MV-4-11 (cell line): ENCODE results near the gene TLE1.

ENCODE experiments used
- DNase-seq: peaks from one replicate; lab custom pipeline; 2025; lab: John Stamatoyannopoulos, UW

TLE1 gene

DNA sequence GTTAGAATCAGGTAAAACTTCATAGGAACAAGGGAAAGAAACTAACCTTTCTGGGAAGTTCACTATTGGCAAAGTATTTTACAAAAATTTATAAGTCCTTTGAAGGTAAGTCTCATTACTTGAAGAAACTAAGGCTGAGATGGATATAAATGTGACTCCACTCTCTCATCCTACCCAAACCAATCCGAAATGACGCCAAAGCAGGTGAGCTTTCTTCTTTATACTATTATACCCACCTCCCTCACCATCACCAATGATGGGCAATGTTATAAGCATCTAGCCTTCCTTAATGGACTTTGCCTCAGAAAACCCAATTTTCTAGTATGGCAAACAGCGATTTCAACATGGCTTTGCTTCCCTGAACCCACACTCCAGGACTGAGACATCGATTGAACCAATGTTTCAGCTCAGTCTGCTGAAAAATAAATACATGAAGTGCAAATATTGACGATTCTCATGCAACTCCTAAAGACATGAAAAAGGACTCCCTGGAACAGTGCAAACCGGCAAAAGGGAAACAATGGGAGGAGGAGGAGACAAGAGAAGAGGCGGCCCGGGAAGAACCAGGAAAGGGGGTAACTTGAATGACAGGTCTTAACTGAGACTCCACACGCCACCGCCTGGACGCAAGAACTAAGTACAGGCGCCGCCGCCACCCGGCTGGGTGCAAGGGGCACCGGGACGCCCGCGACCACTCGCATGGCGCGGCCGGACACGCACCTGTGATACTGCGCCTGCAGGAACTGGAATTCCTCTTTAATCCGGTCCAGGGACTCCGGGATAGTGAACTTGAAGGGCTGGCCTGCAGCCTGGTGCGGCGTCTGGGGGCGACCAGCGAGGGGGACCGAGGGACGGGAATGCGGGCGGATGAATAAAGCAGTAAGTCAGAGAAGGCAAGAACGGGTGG, 2.5 kb downstream of the TLE1 start:
- peak; percentile 51 for DNase-seq

DNA sequence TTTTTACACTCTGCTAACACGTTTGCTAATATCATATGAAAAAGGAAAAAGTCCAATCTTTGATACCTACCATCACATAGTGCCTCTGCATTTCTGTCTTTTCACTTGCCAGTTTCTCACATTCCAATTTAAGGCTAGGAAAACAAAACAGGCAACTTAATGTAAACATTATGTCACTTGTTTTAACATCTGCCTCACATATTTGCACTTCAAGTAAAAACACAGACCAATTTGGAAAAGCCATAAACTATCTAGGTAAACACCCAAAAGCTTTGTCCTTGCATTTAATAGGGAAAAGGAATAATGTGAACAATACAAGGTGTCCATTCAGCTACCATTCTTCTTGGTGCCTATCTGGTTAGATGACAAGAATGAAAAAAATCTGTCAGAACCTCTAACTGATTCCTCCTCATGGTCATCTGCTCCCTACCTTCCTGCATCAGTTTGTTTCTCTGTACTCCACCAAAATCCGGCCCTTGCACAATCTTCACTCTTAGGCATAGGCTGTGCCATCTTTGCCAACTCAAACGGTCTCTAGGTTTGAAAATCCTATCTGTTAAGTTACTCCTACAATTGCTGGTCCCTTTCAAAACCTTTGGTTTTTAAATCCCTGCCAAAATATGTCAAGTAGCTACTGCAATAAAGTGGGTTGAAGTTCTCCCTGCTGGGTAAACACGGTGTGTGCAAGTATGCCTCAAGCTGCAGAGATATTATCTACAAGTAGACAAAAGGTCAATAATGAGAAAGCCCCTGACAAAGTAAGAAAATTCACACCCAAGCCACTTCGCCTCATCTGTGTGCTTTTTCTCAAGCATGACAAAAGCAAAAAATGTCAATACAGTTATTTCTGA, 3.4 kb downstream of the TLE1 start:
- no peak for DNase-seq

DNA sequence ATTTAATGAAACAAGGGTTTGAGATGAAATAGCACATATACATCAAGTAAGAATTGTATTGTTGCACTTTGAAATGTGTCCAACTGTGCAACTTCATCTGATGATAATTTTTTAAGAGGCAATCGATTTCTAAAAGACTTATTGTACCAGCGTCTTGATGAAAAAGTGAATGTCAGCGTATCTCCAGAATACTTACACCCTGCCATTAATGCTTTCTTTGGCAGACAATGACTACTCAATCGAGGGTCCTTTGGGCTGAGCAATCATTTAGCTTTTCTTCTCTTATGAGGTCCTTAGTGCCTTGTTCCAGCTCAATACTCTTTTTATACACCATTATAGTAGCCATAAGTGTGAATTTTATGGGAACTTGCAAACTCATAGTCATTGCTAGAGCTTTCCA, 4.7 kb downstream of the TLE1 start:
- DNase-seq: no peak

DNA sequence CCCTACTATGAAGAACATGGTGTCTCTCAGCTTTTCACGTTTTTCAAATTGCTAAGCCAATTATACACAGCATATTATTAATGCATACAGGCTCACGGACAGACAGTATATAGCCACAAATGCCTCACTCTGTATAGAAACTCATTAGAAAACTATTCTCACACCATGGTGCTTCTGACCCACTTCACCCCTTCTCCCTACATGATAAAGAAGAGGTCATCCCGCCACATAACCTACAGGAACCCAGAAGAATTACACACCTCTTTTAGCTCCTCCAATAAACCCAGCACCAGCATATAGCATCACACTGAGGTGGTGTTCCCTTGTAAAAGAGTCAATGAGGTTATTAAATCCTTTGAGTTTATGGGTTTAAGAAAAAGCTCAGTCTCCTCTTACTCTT, 5.6 kb downstream of the TLE1 start:
- no peak for DNase-seq

DNA sequence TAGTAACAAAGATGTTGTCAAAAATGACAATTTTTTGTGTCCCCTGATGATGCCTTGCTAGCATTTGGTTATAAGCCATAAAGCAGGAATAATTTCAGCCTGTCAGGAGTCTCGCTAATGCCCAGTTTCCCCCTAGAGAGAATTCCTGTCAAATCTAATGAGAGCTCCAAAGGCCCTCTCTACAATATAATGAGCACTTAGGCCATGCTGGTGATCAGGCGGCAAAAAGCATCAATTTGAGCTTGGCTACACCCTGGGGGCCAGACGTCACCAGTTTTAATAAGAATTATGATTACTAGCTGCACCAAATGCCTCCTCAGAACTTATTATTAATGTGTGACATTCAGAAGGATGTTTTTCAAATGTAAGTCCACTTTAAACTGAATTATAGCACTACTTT, 6.1 kb downstream of the TLE1 start:
- no peak for DNase-seq

DNA sequence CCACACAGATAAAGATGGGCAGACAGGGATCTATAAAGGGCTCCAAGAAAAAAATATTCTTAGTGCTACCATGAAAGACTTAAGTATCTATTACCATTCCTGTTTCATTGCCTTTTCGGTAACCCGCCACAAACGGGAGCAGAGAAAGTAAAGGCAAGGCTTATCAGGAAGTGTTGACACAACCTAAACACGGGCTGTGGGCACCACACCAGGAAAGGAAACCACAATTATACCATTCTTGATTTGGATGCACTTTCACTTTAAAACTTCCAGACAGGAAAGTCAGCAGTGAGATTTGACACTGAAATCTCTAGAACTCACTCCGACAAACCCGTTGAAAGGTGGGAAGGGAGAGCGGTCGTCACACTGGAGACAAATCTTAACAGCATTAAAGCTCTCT, 6.5 kb downstream of the TLE1 start:
- peak; percentile 49 for DNase-seq

DNA sequence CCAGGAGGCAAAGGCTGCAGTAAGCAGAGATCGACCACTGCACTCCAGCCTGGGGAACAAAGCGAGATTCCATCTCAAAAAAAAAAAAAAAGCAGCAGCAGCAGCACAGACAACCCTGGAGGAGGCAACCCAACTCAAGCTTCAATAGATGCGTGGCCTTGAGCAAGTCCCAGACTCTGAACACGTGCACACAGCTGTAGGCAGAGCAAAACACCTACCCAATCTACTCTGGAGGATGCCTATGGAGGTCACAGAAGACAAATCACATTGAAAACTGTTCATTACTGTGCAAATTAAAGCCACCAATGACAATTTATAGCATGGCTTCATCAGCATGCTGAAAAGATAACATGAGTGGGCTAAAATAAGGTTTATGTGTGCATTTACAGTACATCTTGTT, 7.2 kb downstream of the TLE1 start:
- no peak for DNase-seq

DNA sequence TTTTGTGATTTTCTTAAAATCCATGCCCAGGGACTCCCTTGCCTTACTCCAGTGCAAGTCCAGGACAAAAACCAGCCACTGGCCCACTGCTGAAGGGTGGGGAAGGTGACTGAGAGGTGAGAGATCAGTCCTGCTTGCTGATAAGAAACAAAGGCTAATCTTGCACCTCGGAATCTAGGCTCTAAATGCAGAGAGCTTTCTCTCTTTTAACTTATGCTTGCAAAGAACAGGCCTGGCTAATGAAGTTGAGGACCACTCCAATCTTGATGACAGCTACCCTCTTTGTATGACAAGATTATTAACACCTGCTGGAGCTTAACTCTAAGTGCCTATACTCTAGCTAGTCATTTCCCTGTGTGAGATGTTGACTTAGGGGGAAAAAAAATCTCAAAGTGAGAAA, 8.8 kb downstream of the TLE1 start:
- DNase-seq: no peak

DNA sequence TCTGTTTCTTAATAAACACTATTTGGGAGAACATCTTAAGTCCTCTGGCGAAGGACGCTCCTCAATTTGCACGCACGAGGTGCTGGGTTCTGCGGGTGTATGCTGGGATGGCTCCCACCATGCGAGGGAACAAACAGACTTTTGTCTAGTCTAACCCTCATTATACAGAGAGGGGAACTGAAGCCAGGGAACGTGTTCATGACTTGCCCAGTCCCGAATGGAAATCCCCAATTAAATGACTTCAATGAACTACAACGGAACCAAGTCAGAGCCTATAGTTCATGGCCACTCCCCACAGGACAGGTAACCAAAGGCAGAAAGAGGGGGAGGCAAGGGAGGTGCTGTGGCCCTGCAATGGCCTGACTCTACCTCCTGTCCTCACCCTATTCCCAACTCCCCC, 9.3 kb downstream of the TLE1 start:
- DNase-seq: no peak

DNA sequence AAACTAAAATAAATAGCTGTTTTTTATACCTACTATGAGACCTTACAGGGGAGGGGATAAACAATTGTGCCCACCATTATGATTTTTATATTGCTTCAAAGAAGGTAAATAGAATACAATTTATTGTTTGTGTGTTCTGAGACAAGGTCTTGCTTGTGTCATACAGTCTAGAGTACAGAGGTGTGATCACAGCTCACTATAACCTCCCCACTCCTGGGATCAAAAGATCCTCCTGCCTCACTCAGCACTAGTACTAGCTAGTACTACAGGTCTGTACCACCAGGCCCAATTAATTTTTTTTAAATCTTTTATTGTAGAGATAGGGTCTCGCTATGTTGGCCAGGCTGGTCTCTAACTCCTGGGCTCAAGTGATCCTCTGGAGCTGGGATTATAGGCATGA, 11.3 kb downstream of the TLE1 start:
- no peak for DNase-seq

DNA sequence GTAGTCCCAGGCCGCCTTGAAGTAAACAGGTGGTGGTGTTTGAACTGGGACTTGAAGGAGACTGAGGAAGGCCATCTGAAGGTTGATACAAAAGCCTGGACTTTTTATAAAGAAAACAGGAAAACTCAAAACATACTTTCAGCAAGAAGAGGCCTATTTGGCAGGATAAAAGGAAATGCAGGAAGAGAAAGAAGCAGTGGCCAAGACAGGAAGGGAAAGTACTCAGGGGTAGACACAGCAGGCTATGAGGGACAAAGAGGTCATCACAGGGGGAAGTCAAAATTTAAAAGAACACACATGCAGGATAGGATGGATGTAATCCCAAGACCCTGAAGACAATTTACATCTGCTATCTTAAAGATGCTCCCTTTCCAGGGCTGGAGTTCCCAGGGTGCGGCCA, 13.0 kb downstream of the TLE1 start:
- DNase-seq: no peak

DNA sequence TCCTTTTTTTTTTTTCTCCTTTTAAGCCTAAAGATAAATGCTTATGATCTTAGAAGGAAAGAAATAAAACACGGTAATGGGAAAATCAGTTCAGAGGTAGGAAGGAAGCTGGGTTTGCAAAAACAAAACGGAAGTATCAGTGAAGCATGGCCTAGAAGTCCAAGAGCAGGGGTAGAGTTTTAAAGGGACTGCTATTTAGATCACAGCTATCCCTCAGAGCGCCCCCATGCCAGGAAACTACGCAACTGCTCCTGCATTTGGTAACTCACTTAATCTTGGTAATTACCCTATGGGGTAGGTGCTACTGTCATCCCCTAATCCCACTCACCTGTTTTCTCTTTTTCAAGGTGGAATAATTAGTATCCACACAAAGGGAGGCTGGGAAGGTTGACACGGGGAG, 16.0 kb downstream of the TLE1 start:
- no peak for DNase-seq

DNA sequence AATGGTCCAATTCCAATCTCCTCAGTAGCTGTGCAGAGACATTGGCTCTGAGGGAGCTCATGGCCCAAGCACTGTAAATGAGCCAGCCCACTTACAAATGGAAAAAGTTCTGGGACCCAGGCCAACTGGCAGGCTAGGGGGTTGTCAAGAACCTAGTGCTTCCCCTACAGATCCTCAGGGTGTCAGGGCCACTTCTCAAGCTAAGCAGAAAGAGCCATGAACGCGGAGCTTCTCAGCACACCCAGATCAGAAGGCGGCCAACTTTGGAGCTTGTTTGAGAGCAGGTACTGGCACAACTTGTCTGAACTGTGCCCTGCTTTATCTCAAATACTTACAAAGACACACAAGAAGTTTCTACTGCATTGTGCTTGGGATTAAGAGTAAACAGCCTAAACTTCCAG, 17.5 kb downstream of the TLE1 start:
- no peak for DNase-seq

DNA sequence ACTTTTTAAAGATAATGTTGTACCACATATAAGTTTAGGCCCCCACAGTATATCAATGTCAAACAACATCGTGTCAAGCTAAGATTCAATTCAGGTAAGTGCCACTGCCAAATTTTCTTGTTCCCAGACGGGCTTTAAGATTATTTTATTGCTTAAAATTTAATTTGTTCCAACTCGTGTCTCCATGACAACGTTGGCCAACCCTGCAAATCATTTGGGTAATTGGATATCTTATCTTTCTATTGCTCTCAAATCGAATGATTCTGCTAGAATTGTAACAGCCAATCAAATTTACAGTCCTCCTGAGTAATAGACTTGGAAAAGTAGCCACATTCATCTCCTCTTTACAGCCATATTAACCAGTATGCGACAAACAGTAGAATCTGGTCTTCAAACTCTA, 19.5 kb downstream of the TLE1 start:
- no peak for DNase-seq

DNA sequence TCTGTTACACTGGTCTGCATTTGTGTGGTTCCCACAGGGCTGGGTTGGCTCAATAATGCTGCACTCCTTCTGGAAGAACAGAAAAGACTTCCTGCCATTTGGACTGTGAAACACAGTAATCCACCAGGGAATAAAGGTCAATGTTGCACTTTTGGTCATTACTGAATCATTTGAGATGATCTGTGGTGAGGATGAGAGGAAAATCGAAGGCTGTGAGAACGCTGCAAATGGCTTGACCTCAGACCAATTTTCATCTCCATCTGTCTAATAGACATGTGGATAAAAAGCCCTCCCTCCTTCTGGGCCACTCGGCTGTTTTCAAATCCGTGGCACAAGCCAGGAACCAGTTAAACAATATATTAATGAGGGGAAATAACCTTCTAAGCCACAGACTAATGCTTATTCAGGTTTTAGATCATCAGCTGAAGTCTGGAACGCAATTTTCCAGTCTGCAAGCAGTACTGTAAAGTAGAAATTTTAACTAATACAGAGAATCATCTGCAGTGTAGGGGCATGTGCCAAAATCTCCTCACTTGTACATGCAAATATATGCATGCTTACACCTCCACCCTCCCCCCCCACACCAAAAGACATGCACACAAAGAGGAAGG, 20.2 kb downstream of the TLE1 start:
- no peak for DNase-seq

DNA sequence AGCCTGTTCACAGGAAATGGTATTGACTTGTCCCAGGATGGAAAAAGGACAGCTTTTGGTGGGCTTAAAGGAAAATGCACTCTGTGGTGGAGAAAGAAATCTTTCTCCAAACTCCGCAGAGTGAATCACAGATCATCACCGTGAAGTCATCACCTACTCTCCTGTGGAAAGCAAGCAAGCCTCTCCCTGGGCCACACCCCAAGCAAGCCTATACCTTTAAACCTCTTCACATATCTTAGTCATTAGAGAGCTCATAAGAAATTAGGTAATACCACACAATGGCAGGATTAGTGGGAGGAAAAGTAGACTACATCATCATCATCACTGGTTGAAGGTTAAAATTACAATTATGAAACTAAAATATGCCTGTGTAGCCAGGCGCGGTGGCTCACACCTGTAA, 23.2 kb downstream of the TLE1 start:
- no peak for DNase-seq

DNA sequence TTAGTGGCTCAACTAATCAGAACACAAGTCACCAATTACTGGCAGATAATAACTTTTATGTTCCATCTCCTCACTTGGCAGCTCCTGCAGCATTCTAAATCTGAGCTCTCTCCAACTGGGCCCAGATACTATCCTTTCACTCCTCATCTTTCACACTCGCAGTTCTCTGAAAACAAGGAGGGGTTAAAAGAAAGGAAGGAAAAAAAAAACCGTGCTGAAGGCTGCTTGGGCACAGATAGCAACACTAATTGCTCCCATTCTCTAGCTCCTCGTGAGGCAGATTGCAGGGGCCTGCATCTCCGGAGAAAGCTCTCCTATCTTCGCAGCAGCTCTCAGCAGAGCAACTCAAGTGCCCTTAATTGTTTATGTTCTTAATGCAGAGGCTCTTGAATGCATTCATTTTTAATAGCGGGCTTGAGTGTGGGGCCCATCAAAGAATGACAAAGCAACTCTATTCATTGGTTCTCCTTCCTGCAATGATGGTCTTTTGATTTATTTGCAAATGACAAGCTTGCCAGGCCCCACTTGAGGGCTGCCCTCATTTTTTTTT, 23.9 kb downstream of the TLE1 start:
- DNase-seq: no peak

DNA sequence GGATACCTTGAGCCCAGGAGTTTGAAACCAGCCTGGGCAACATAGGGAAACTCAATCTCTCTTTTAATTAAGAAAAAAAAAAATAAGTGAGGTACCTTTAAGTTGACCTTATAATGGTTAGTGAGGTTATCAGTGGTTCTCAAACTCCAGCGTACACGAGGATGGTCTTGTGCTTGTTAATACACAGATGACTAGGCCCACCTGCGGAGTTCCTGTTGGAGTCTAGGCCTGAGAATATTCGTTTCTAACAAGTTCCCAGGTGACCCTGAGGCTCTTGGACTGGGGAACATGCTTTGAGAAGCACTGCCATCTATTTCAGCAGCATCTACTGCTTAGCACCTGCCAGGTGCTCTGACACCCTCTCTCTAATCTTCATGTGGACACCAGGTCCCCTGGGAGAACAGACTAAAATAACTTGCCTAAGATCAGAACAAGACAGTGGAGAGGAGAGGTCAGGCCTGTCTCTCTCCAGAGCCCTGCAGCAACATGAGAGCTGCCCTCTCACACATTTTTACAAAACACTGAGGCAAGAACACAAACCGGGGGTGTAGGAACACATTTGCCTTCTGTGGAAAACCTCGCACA, 24.6 kb downstream of the TLE1 start:
- DNase-seq: no peak

DNA sequence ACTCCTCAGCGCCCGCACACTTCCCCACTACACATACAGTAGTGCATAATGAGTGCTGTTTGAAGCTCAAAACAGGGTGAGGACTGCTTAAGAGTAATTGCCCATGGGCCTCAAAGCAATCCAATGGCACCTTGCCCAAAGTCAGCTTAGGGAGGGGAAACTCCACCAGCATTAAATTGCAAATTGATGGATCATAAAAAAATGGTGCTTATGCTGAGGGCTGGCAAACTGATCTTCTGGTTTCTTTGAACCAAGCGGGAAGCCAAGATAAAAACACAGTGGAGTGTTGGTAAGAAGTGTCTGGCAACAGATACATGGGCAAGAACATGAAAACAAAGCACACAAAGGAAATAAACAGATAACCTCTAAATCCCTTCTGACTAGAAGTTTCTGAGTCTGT, 28.0 kb downstream of the TLE1 start:
- no peak for DNase-seq

DNA sequence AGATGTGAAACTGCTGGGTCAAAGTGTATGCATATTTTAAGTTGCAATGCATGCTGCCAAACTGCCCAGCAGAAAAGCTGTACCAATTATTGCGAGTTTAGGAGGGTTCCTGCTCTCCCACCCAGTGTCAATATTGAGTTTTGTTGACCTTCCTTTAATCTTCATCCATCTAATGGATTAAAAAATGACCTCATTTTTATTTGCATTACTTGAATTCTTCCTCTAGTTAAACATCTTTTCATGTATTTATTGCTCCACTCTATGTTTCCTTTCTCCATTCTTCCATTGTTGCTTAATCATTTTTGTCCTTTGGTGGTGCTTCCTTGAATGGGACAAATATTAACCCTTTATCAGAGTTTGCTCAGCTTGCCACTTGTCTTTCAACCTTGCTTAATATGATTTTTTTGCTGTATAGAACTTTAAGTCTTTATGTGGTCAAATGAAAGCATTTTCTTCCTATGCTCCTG, 32.4 kb downstream of the TLE1 start:
- no peak for DNase-seq

DNA sequence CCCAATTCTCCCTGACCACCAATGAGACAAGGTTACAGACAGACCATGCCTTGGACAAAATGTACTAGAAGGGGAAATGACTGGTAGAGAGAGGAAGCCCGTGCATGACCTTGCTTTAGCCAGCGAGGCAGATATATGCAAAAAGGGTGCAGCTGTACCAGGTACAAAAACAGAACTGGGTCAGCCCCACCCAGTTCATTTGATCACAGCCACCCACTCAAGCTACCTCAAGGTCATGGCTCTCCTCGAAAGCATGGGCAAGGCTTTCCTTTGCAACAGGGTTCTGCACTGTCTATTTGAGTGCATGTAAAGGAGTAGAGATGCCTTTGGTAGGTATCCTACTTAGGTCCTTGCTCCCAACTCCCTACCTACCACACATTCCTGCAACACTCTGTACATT, 33.3 kb downstream of the TLE1 start:
- DNase-seq: no peak

DNA sequence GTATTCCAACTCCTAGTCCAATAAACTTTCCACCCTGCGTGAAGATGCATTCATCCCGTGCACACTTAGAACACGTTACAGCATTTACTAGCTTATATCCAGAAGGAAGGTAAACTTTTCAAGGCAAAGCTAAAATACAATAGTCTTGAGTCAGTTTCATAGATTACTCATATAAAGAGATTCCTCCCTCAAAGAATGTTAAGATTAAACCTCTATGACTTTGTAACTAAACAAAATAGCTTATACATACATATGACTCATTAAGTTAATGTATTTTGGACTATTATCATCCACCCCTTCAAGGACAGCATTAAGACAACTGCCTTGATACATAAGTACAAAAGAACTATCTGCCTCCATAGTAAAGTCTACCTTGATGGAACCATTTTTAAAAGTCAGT, 36.1 kb downstream of the TLE1 start:
- no peak for DNase-seq
